ENCODE results near the gene VDR.

Gene VDR

DNA sequence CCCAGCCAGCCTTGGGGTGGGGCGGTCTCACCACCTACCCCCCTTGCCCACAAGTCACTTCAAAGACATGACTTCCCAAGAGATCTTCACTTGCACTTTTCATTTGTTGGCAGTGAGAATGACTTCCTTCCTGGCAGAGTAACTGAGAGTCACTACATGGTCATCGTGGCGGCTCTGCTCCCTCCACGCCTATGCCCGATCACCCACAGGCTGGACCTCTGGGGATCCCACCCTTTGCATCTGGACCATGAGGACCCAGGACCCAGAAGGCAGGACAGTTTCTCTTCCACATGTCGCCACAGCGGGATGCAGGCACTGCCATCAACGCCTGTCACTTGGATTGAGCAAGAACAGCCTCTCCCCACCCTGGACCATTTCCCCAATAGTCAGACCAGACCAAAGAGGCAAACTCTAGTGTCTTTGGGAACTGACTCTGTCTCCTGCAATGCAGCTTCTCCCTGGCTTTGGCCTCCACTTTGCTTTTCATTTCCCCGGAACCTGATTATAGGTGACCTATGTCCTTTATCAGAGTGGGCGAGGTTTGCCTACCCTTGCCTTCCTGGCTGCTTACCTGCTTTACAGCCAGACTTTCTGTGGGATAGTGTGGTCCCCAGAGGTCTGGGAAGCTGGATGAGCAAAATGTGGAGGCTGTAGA is 3.6 kb downstream of the VDR start:
- no peak overlapping the region for H3K4me3 ChIP-seq (ENCODE audit: low read depth, low read length)
- TF ChIP-seq, protein P1, sequence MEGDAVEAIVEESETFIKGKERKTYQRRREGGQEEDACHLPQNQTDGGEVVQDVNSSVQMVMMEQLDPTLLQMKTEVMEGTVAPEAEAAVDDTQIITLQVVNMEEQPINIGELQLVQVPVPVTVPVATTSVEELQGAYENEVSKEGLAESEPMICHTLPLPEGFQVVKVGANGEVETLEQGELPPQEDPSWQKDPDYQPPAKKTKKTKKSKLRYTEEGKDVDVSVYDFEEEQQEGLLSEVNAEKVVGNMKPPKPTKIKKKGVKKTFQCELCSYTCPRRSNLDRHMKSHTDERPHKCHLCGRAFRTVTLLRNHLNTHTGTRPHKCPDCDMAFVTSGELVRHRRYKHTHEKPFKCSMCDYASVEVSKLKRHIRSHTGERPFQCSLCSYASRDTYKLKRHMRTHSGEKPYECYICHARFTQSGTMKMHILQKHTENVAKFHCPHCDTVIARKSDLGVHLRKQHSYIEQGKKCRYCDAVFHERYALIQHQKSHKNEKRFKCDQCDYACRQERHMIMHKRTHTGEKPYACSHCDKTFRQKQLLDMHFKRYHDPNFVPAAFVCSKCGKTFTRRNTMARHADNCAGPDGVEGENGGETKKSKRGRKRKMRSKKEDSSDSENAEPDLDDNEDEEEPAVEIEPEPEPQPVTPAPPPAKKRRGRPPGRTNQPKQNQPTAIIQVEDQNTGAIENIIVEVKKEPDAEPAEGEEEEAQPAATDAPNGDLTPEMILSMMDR (IDR thresholded peaks at IDR 0.05; ENCODE audit: low read depth, low read length) = no peak

DNA sequence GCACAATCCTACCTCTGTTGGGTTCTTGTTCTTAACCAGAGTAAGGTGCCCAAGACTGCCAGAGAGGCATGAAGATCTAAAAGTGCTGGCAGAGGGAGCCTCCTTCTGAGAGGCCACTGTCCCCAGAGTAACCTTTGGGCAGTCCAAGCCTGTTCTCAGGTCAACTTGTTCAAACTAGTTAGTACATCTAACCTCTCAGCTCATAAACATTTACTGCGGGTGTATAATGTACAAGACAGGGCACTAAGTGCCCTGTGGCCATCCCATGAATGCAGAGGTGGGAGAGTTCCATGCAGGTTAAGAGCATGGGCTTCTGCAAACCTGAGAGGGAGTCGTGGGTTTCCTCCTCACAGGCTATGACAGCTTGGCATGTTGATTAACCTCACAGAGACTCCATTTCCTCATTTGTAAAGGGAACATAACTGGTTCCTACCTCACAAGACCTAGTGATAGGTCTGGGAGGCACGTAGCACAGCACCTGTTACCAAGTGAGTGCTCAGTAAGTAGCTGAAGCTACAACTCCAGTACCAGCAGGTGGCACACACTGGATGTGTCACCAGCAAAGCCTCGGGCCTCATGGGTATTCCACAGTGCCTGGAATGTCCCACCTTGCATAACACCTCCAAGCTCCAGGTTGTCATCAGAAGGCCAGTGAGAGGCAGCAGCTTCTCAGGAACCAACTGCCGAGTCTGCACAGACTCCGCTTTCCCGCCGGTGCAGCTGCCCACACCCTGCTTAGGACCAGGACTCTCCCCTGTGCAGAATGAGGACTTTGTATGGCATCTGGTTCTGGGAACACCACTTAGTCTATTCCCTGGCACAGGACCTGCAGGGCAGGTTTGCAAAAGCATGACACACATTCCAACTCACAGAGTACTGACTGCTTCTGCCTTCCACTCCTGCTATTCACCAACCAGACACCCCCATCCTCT is 4.4 kb downstream of the VDR start:
- H3K4me3 ChIP-seq (ENCODE audit: low read depth, low read length) = no peak overlapping the region
- TF ChIP-seq, protein P1 (IDR thresholded peaks at IDR 0.05; ENCODE audit: low read depth, low read length) = no peak

DNA sequence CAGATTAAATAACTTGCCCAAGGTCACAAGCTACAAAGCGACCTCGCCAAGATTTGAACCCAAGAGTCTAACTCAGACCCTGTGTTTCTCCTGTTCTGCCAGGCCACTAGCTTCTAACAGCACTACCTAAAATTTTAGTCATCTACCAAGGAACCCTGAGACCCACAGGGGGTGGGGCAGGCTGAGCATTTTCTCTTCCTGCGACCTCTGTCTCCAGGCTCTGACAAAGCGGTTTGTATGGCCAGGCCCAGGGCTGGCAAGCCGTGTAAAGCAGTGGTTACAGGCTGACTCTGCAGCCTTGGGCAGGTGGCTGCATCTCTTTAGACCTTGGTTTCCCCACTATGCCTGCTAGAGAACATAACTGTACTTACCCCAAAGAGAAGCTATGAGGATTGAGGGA is 5.3 kb downstream of the VDR start:
- TF ChIP-seq, protein P1 (IDR thresholded peaks at IDR 0.05; ENCODE audit: low read depth, low read length) = no peak

DNA sequence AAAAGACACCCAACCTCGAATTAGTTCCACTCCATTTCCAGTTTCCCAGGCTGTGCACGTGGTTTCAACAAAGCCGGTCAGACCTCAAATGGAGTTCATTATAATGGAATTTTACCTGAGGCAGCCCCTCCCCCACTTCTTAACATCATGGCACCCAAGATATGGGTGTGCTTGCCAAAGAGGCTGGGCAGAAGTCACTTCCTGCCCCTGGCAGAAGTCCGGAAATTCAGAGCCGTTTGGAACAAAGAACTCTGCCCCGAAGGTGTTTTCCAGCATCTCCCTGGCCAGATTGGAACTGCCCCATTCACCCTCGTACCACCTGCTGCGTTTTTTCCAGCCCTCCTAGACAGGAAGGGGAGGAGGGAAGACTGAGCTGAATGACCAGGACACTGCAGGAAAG is 8.2 kb downstream of the VDR start:
- H3K4me3 ChIP-seq (ENCODE audit: low read depth, low read length) = no peak overlapping the region
- TF ChIP-seq, protein P1 (IDR thresholded peaks at IDR 0.05; ENCODE audit: low read depth, low read length) = no peak

More for the DNA sequence above, 5.3 kb downstream of the VDR start:
- no peak overlapping the region for H3K4me3 ChIP-seq (ENCODE audit: low read depth, low read length)

DNA sequence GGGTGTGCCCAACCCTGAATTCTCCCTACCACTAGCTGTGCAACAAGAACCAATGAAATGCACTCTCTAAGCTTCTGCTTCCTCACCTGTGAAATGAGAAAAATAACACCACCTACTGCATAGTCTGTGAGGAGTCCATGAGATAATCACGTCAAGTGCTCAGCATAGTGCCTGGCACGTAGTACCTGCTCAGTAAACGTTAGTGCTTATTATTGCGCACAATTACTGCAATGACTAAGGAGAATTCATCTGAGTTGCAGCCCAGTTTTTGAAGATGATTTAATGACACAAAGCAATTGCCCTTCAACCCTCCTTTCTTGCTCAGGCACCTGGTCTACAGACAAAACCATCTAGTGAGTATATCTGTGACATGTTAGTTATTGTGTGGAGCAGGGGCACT is 8.8 kb downstream of the VDR start:
- TF ChIP-seq, protein P1 (IDR thresholded peaks at IDR 0.05; ENCODE audit: low read depth, low read length) = no peak
- no peak overlapping the region for H3K4me3 ChIP-seq (ENCODE audit: low read depth, low read length)

DNA sequence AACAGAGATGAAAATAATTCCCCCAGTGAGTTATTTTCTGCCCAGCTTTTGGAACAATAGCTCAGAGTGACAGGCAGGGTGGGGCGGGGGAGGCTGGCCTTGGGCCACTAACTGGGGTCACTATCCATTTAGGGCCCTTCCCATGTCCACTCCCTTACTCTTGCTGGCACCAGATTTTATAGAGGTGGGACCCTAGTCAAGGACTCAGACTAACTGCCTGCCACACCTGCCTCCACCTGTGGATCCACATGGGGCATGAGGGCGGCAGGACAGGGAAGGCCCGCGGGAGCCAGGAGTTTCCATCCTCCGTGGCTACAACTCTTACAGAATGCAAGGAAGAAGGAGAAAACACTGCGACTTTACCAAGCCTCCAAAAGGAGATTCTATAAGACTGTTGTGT is 10.1 kb downstream of the VDR start:
- H3K4me3 ChIP-seq (ENCODE audit: low read depth, low read length) = no peak overlapping the region
- TF ChIP-seq, protein P1 (IDR thresholded peaks at IDR 0.05; ENCODE audit: low read depth, low read length) = no peak

DNA sequence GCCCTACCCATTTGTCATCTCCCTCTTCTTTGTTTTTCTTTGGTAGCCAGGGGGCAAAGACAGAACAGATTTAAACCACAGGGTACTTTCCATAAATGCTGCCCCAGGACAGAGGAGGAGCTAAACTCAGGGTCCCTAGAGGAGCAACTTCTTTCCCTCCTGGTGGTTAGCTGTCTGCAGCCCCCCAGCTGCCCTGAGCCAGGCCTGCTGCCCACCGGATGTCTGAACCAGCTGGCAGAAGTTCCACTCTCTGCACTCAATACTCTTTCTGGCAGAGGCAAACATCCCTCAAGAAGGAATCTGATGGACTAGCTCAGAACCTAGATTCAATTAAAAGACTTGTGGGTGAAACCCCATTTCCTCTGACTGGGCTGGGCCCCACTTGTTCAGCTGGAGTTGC is 10.7 kb downstream of the VDR start:
- TF ChIP-seq, protein P1 (IDR thresholded peaks at IDR 0.05; ENCODE audit: low read depth, low read length) = no peak
- no peak overlapping the region for H3K4me3 ChIP-seq (ENCODE audit: low read depth, low read length)

Data from WI38 (cell line).